Adrenal gland (tissue), 12 donors: Measurements from ENCODE around the gene CNTNAP2. TPM values are rescaled to one million over a fixed set of nuclear protein-coding genes. Genes with fewer than 3 reads are reported as not detected.

Experiments
- DNase-seq, 7 donors: peaks; one replicate each; pipeline ENCODE4 v3.0.0-alpha.2; 2019 to 2020
- H3K27ac ChIP-seq, 5 donors: fragments of 200-600 bp; sonication (generic) in 4 of 5; 1 replicate in 3 of 5; 2 replicates in 2 of 5; pipeline versions ENCODE4 v1.5.1 to v1.8.0; 2016 to 2020; ENCODE audit warnings: mild to moderate bottlenecking in 1 of 5
- H3K27me3 ChIP-seq: fragments of 200-600 bp; 2 replicates; pipeline ENCODE4 v1.8.0; 2021
- H3K36me3 ChIP-seq, 2 donors: fragments of 200-600 bp; replicated peaks in 1 of 2; 1 replicate in 1 of 2; 2 replicates in 1 of 2; pipeline versions ENCODE4 v1.5.1 to v1.8.0; 2018 to 2022
- H3K4me1 ChIP-seq, 2 donors: fragments of 200-600 bp; replicated peaks in 1 of 2; 1 replicate in 1 of 2; 2 replicates in 1 of 2; pipeline versions ENCODE4 v1.5.1 to v1.8.0; 2018 to 2021
- H3K4me3 ChIP-seq, 4 donors: fragments of 200-600 bp; sonication (generic) in 3 of 4; one replicate each; pipeline ENCODE4 v1.5.1; 2016 to 2018
- H3K9me3 ChIP-seq, 3 donors: fragments of 200-600 bp; sonication (generic) in 1 of 3; replicated peaks in 1 of 3; 1 replicate in 2 of 3; 2 replicates in 1 of 3; pipeline versions ENCODE4 v1.5.1 to v1.8.0; 2016 to 2021
- CTCF ChIP-seq, 6 experiments: fragments of 450-650 bp in 4 of 6; fragments of 200-600 bp in 2 of 6; sonication (generic) in 1 of 6; IDR thresholded peaks; 1 replicate in 5 of 6; 2 replicates in 1 of 6; pipeline versions ENCODE4 v1.5.1 to v1.8.0; 2016 to 2021; ENCODE audit warnings: antibody characterized with exemption in 6 of 6, mild to moderate bottlenecking in 2 of 6, moderate library complexity in 1 of 6
- POLR2A ChIP-seq, 2 donors: fragments of 450-650 bp; IDR thresholded peaks; one replicate each; pipeline ENCODE4 v1.6.1; 2017; ENCODE audit warnings: antibody characterized with exemption in 2 of 2, mild to moderate bottlenecking in 2 of 2, moderate library complexity in 1 of 2
- WGBS, 4 donors: extraction: QIAGEN DNeasy Blood & Tissue Kit in 2 of 4; methylation state at CpG; one replicate each; pipeline versions ENCODE4 v1.1.5 to v1.1.7; 2013 to 2017; 5-methylcytosine and 5-hydroxymethylcytosine counted together
- intact Hi-C, 2 donors: fragments of 100-400 bp; cut with DNase I; formaldehyde crosslinking; loops; one replicate each; pipeline versions ENCODE4 v1.14.1 to v1.15.0; 2022 to 2023
- polyA plus RNA-seq, 3 donors: library from polyadenylated mRNA; stranded (reverse); fragments of 200-250 nt in 2 of 3; fragments of 350-450 nt in 1 of 3; fragmentation: Illumina TruSeq in 1 of 3; extraction: RNeasy Lipid Tissue Mini Kit (QIAGEN cat#74804) in 1 of 3; gene quantifications; one replicate each; pipeline ENCODE4 v1.2.3, GENCODE V29; 2013 to 2014
- total RNA-seq, 9 donors: library from RNA; depleted of rRNA in 4 of 9; stranded (reverse); fragments of >200 nt in 4 of 9; fragments of 120-200 nt in 1 of 9; fragmentation: NEBNext Ultra II Directional in 1 of 9; extraction: Animal tissue kit (Norgen Biotek cat#: 25700) in 1 of 9; gene quantifications; one replicate each; pipeline versions ENCODE4 v1.1.0 to v1.2.4, GENCODE V29; 2013 to 2023
- donor health status: healthy with polysubstance abuse.
- donor health status: Bipolar disorder and iron deficiency.
- donor health status: DM: yes; HTN: yes; CAD: no.
- donor health status: DM: no; HTN: no; CAD: no.
- donor health status: DM: no; HTN: no; CAD: no.
- donor health status: DM: yes; HTN: yes; CAD: no.

CNTNAP2 gene
- total and polyA plus RNA-seq, 12 donors = 0.14 to 6.3 (median 1.8) TPM; not detected in 2

GRCh38 chr7:148192491-148192890 lies 2075.9 kb downstream of the CNTNAP2 start:
- no peak for DNase-seq
- TF ChIP-seq POLR2A (IDR thresholded peaks at IDR 0.05) (no peak), CTCF (IDR thresholded peaks at IDR 0.05) (no peak)
- Histone ChIP-seq H3K27ac (no peak overlapping the region), H3K27me3 (no peaks in the 10 kb centered on the region), H3K36me3 (no peaks in the 10 kb centered on the region), H3K4me3 (no peak overlapping the region), H3K4me1 (no peaks in the 10 kb centered on the region), H3K9me3 (no peaks in the 10 kb centered on the region)
- intact Hi-C loops = no loop called here
- WGBS, 4 donors = 77 to 89% (median 82%) methylated on average over 5 of the region's 5 CpGs

GRCh38 chr7:148201992-148202391 lies 2085.4 kb downstream of the CNTNAP2 start:
- WGBS, 4 donors = 68 to 79% (median 72%) methylated on average over 3 of the region's 3 CpGs
- TF ChIP-seq CTCF (IDR thresholded peaks at IDR 0.05) (no peak), POLR2A (IDR thresholded peaks at IDR 0.05) (no peak)
- Histone ChIP-seq H3K9me3 (no peaks in the 10 kb centered on the region), H3K36me3 (no peaks in the 10 kb centered on the region), H3K27ac (no peak overlapping the region), H3K4me3 (no peak overlapping the region), H3K4me1 (no peaks in the 10 kb centered on the region), H3K27me3 (no peaks in the 10 kb centered on the region)
- intact Hi-C loops = no loop called here
- DNase-seq = no peak

GRCh38 chr7:148204639-148205304 lies 2088.2 kb downstream of the CNTNAP2 start:
- TF ChIP-seq CTCF (IDR thresholded peaks at IDR 0.05) = no peak
- no peak for TF ChIP-seq POLR2A (IDR thresholded peaks at IDR 0.05)
- intact Hi-C loops = no loop called here
- H3K27me3 ChIP-seq = no peaks in the 10 kb centered on the region
- 85 to 89% (median 87%) methylated on average over 9 of the region's 9 CpGs for WGBS, 4 donors
- DNase-seq = no peak
- H3K9me3 ChIP-seq = no peaks in the 10 kb centered on the region
- no peak overlapping the region for H3K27ac ChIP-seq
- no peaks in the 10 kb centered on the region for H3K36me3 ChIP-seq
- no peak overlapping the region for H3K4me3 ChIP-seq
- no peaks in the 10 kb centered on the region for H3K4me1 ChIP-seq

- Histone ChIP-seq H3K4me1 (peaks cover 4 to 15% of the 10 kb centered on the region in 2 donors), H3K27me3 (no peaks in the 10 kb centered on the region), H3K36me3 (no peaks in the 10 kb centered on the region), H3K27ac (no peak overlapping the region), H3K9me3 (no peaks in the 10 kb centered on the region), H3K4me3 (no peak overlapping the region)
- TF ChIP-seq POLR2A (IDR thresholded peaks at IDR 0.05) = no peak
- no peak for TF ChIP-seq CTCF (IDR thresholded peaks at IDR 0.05)
- intact Hi-C loops = no loop called here
- WGBS, 4 donors = 78 to 90% (median 84%) methylated on average over 6 of the region's 6 CpGs
- DNase-seq = no peak
These were observed 2093.1 kb downstream of the CNTNAP2 start for GRCh38 chr7:148209643-148210190.
